Measurements from ENCODE around the gene OTOS.

DNA sequence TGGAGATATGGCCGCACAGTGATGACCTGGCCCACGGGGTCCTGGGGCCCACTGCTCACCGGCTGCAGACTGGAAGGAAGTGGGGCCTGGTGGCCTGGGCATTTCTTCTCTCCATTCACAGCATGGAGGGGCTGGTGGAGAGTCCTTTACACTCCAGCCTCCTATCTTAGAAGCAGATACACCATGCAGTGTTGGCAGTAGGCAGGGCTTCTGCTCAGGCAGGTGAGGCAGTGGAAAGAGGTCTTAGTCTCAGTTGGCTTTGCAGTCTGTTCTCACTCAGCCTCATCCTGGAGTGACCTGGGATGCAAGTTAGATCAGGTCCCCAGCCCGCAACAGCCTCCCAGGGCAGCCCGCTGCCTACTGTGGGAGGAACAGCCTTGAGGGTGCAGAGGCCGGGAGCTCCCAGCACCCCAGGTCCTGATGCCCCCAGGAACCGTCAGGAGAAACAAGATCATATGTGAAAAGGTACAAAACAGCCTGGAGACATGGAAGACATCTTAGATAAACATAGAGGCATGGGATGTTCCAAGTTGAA, 45.8 kb upstream of the OTOS start:
- TF ChIP-seq USF2 (IDR thresholded peaks at IDR 0.05; ENCODE audit: low read depth, low read length) = no peak
- no peak for TF ChIP-seq USF2 (CRISPR knock-in tag; IDR thresholded peaks at IDR 0.05; ENCODE audit: borderline replicate concordance)
- no peak for TF ChIP-seq SOX6 (IDR thresholded peaks at IDR 0.05)
- no peak for TF ChIP-seq SOX6 (CRISPR knock-in tag; IDR thresholded peaks at IDR 0.05)
- TF ChIP-seq ZFP36 (IDR thresholded peaks at IDR 0.05; ENCODE audit: borderline replicate concordance, low read depth, low read length, partially characterized antibody) = no peak
- TF ChIP-seq ZBTB1 (CRISPR knock-in tag; IDR thresholded peaks at IDR 0.05; ENCODE audit: borderline replicate concordance) = no peak
- TF ChIP-seq JUND (CRISPR knock-in tag; IDR thresholded peaks at IDR 0.05) = no peak
- no peak for TF ChIP-seq ZNF282 (IDR thresholded peaks at IDR 0.05; ENCODE audit: partially characterized antibody)
- TF ChIP-seq SP140L (CRISPR knock-in tag; IDR thresholded peaks at IDR 0.05; ENCODE audit: borderline replicate concordance) = no peak
- no peak for TF ChIP-seq TP53 (CRISPR knock-in tag; conservative IDR thresholded peaks at IDR 0.05)
- TF ChIP-seq SRF (IDR thresholded peaks at IDR 0.05; ENCODE audit: low read depth, low read length) = no peak
- TF ChIP-seq ZSCAN20 (CRISPR knock-in tag; IDR thresholded peaks at IDR 0.05; ENCODE audit: borderline replicate concordance) = no peak
- TF ChIP-seq TRIM24 (CRISPR knock-in tag; IDR thresholded peaks at IDR 0.05) = no peak
- no peak for TF ChIP-seq EZH2 (conservative IDR thresholded peaks at IDR 0.05; ENCODE audit: low read depth, low read length)
- TF ChIP-seq ZNF558 (CRISPR knock-in tag; IDR thresholded peaks at IDR 0.05; ENCODE audit: borderline replicate concordance) = no peak
